ENCODE measurements around the gene VEGFA. TPM values are rescaled to one million over a fixed set of nuclear protein-coding genes. Genes with fewer than 3 reads are reported as not detected.

The VEGFA gene
- polyA plus RNA-seq, 1 donor from 2014 or later = 7.3 TPM

DNA sequence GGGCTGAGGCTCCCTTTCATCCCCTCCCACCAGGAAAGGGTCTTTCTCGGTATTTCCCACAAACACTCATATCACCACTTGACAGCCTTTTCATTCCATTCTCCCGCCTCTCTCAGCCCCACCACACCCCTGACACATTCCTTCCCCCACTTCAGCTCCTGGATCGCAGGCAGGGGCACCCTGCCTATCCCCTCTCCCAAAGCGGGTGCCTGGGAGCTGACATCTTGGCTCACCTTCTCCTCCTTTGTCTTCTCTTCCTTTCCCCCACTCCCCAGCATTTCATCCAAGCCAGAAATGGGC is 10.2 kb upstream of the VEGFA start:
- Histone ChIP-seq H3F3A (ENCODE audit: insufficient read depth, low read length, poor library complexity, severe bottlenecking) (no peaks in the 10 kb centered on the region), H3K27ac (ENCODE audit: low read length) (no peak overlapping the region), H3K9me2 (ENCODE audit: insufficient read depth, low read length) (no peaks in the 10 kb centered on the region), H3K36me3 (ENCODE audit: insufficient read depth, low read length) (no peaks in the 10 kb centered on the region), H3K79me2 (replicated peaks; ENCODE audit: insufficient read depth, low read length) (no peaks in the 10 kb centered on the region), H4K20me1 (ENCODE audit: insufficient read depth) (no peaks in the 10 kb centered on the region), H3K4me3 (ENCODE audit: low read length) (no peak overlapping the region), H3K9ac (ENCODE audit: low read length) (no peak overlapping the region), H2AFZ (ENCODE audit: low read depth, low read length) (no peak overlapping the region), H3K9me3 (ENCODE audit: low read length) (no peaks in the 10 kb centered on the region), H3K27me3 (ENCODE audit: insufficient read depth, low read depth, low read length) (no peaks in the 10 kb centered on the region), H3K4me2 (ENCODE audit: low read length) (no peak overlapping the region)
- TF ChIP-seq SMC3 (conservative IDR thresholded peaks at IDR 0.05; ENCODE audit: poor library complexity) = no peak

DNA sequence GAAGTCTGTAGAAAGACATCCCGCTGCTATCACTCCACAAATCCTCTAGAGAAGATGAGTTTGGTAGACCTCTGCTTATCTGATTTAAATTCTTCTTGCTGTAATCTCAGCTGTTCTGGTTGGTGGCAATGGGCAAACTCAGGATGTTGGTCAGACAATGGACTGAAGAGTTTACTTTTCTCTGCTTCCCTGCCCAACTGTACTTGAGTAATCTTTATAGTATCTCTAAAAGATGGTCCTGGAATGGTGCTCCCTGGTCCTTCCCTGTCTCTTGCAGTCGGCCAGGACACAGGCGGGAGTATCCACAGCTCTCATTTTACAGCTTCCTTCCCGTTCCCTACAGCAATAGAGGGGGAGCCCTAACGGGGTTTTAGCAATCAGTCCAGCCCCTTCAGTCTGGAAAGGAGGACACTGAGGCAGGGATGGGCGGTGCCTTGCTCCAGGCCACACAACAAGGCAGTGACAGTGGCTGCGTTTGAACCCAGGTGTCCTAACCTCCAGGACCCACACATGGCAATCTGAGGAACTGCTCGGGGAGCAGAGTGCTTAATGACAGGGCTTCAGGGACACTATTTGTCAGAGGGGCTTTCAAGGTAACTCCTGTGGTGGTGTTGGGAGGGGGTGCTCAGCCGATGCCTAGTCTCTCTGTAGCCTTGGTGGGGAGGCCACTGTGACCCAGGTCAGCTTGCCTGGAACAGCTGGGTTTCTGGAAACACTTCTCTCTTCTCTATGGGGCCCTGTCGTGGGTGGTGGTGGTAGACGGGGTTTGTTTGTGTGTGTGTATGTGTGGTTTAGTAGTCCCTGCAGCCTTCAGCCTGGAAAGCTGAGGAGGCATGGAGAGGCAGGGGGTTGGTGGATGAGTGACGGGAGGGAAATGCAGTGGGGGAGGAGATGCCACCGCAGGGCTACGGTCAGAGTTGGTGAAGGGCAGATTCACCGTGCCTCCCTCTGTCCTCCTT is 9.5 kb upstream of the VEGFA start:
- Histone ChIP-seq H3K79me2 (replicated peaks; ENCODE audit: insufficient read depth, low read length) (no peaks in the 10 kb centered on the region), H3K9ac (ENCODE audit: low read length) (no peak overlapping the region), H3F3A (ENCODE audit: insufficient read depth, low read length, poor library complexity, severe bottlenecking) (no peaks in the 10 kb centered on the region), H2AFZ (ENCODE audit: low read depth, low read length) (no peak overlapping the region), H3K4me3 (ENCODE audit: low read length) (no peak overlapping the region), H3K4me2 (ENCODE audit: low read length) (no peak overlapping the region), H4K20me1 (ENCODE audit: insufficient read depth) (no peaks in the 10 kb centered on the region), H3K27ac (ENCODE audit: low read length) (no peak overlapping the region), H3K9me3 (ENCODE audit: low read length) (no peaks in the 10 kb centered on the region), H3K27me3 (ENCODE audit: insufficient read depth, low read depth, low read length) (no peaks in the 10 kb centered on the region), H3K36me3 (ENCODE audit: insufficient read depth, low read length) (no peaks in the 10 kb centered on the region), H3K9me2 (ENCODE audit: insufficient read depth, low read length) (no peaks in the 10 kb centered on the region)
- TF ChIP-seq EZH2 (IDR thresholded peaks at IDR 0.05; ENCODE audit: borderline replicate concordance, insufficient read depth, low read length, poor library complexity, severe bottlenecking) (no peak), RAD21 (conservative IDR thresholded peaks at IDR 0.05) (no peak), MXI1 (conservative IDR thresholded peaks at IDR 0.05; ENCODE audit: poor library complexity, severe bottlenecking) (no peak), EP300 (conservative IDR thresholded peaks at IDR 0.05; ENCODE audit: poor library complexity, severe bottlenecking) (no peak), TAF1 (IDR thresholded peaks at IDR 0.05; ENCODE audit: low read depth) (no peak), SMC3 (conservative IDR thresholded peaks at IDR 0.05; ENCODE audit: poor library complexity) (no peak), POLR2AphosphoS5 (IDR thresholded peaks at IDR 0.05) (no peak)
- TF ChIP-seq, protein P1, sequence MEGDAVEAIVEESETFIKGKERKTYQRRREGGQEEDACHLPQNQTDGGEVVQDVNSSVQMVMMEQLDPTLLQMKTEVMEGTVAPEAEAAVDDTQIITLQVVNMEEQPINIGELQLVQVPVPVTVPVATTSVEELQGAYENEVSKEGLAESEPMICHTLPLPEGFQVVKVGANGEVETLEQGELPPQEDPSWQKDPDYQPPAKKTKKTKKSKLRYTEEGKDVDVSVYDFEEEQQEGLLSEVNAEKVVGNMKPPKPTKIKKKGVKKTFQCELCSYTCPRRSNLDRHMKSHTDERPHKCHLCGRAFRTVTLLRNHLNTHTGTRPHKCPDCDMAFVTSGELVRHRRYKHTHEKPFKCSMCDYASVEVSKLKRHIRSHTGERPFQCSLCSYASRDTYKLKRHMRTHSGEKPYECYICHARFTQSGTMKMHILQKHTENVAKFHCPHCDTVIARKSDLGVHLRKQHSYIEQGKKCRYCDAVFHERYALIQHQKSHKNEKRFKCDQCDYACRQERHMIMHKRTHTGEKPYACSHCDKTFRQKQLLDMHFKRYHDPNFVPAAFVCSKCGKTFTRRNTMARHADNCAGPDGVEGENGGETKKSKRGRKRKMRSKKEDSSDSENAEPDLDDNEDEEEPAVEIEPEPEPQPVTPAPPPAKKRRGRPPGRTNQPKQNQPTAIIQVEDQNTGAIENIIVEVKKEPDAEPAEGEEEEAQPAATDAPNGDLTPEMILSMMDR (IDR thresholded peaks at IDR 0.05; ENCODE audit: poor library complexity, severe bottlenecking) = no peak
- TF ChIP-seq, protein P2, sequence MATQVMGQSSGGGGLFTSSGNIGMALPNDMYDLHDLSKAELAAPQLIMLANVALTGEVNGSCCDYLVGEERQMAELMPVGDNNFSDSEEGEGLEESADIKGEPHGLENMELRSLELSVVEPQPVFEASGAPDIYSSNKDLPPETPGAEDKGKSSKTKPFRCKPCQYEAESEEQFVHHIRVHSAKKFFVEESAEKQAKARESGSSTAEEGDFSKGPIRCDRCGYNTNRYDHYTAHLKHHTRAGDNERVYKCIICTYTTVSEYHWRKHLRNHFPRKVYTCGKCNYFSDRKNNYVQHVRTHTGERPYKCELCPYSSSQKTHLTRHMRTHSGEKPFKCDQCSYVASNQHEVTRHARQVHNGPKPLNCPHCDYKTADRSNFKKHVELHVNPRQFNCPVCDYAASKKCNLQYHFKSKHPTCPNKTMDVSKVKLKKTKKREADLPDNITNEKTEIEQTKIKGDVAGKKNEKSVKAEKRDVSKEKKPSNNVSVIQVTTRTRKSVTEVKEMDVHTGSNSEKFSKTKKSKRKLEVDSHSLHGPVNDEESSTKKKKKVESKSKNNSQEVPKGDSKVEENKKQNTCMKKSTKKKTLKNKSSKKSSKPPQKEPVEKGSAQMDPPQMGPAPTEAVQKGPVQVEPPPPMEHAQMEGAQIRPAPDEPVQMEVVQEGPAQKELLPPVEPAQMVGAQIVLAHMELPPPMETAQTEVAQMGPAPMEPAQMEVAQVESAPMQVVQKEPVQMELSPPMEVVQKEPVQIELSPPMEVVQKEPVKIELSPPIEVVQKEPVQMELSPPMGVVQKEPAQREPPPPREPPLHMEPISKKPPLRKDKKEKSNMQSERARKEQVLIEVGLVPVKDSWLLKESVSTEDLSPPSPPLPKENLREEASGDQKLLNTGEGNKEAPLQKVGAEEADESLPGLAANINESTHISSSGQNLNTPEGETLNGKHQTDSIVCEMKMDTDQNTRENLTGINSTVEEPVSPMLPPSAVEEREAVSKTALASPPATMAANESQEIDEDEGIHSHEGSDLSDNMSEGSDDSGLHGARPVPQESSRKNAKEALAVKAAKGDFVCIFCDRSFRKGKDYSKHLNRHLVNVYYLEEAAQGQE (IDR thresholded peaks at IDR 0.05; ENCODE audit: borderline replicate concordance) = no peak

Measured in neural cell (in vitro differentiated cells).